A549 (cell line): ENCODE results near the gene KRT76.

Experiments
- CHD4 ChIP-seq: fragments of 200-600 bp; sonication (generic); IDR thresholded peaks from 2 replicates; pipeline ENCODE4 v1.6.1; 2016; ENCODE audit warnings: antibody characterized with exemption, mild to moderate bottlenecking, borderline replicate concordance
- EP300 ChIP-seq, 2 experiments: fragments of >200 bp; sonication (Bioruptor Twin); formaldehyde crosslinking; IDR thresholded peaks; 2 replicates in 1 of 2; 3 replicates in 1 of 2; pipeline ENCODE4 v1.6.1; 2016 to 2017
- HDAC2 ChIP-seq: fragments of 200-600 bp; sonication (generic); IDR thresholded peaks from 2 replicates; pipeline ENCODE4 v1.6.1; 2016
- JUN ChIP-seq, 2 experiments: fragments of >200 bp; sonication (Bioruptor Twin); formaldehyde crosslinking; IDR thresholded peaks; 2 replicates in 1 of 2; 3 replicates in 1 of 2; pipeline ENCODE4 v1.6.1; 2016 to 2017
- MAZ ChIP-seq: fragments of 150-350 bp; IDR thresholded peaks from 2 replicates; pipeline ENCODE4 v1.6.1; 2014; ENCODE audit warnings: antibody characterized with exemption, low read depth, low read length, borderline replicate concordance
- TF ChIP-seq, protein P1 (sequence below): fragments of >200 bp; sonication (Bioruptor Twin); formaldehyde crosslinking; IDR thresholded peaks from 3 replicates; pipeline ENCODE4 v1.5.1; 2016
- TF ChIP-seq, protein P2 (sequence below): fragments of 200-600 bp; sonication (generic); IDR thresholded peaks from 2 replicates; pipeline ENCODE4 v1.6.1; 2016; ENCODE audit warnings: antibody characterized with exemption, mild to moderate bottlenecking, moderate library complexity

DNA sequence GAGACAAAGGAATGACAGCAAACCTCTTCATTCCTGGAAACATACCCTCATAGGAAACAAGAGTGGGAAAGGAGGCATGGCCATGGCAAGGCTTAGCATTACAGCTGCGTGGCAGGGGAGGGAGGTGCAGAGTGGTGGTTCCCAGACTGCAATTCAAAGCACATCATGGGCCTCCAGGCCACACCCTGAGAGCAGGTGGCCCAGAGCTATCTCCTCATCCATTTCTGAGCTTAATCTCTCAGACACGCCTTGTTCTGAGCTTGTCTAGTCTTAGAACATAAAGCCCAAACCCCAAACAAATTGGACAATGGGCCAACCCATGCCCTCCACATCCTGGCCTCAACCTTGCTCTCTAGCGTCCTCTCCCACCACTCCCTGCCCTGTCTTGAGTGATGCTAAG, 24.6 kb upstream of the KRT76 start:
- TF ChIP-seq, protein P1, sequence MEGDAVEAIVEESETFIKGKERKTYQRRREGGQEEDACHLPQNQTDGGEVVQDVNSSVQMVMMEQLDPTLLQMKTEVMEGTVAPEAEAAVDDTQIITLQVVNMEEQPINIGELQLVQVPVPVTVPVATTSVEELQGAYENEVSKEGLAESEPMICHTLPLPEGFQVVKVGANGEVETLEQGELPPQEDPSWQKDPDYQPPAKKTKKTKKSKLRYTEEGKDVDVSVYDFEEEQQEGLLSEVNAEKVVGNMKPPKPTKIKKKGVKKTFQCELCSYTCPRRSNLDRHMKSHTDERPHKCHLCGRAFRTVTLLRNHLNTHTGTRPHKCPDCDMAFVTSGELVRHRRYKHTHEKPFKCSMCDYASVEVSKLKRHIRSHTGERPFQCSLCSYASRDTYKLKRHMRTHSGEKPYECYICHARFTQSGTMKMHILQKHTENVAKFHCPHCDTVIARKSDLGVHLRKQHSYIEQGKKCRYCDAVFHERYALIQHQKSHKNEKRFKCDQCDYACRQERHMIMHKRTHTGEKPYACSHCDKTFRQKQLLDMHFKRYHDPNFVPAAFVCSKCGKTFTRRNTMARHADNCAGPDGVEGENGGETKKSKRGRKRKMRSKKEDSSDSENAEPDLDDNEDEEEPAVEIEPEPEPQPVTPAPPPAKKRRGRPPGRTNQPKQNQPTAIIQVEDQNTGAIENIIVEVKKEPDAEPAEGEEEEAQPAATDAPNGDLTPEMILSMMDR = no peak
- TF ChIP-seq CHD4 (no peak), HDAC2 (no peak), JUN (IDR thresholded peaks at IDR 0.05) (no peak), MAZ (no peak), EP300 (IDR thresholded peaks at IDR 0.05) (no peak)
- TF ChIP-seq, protein P2, sequence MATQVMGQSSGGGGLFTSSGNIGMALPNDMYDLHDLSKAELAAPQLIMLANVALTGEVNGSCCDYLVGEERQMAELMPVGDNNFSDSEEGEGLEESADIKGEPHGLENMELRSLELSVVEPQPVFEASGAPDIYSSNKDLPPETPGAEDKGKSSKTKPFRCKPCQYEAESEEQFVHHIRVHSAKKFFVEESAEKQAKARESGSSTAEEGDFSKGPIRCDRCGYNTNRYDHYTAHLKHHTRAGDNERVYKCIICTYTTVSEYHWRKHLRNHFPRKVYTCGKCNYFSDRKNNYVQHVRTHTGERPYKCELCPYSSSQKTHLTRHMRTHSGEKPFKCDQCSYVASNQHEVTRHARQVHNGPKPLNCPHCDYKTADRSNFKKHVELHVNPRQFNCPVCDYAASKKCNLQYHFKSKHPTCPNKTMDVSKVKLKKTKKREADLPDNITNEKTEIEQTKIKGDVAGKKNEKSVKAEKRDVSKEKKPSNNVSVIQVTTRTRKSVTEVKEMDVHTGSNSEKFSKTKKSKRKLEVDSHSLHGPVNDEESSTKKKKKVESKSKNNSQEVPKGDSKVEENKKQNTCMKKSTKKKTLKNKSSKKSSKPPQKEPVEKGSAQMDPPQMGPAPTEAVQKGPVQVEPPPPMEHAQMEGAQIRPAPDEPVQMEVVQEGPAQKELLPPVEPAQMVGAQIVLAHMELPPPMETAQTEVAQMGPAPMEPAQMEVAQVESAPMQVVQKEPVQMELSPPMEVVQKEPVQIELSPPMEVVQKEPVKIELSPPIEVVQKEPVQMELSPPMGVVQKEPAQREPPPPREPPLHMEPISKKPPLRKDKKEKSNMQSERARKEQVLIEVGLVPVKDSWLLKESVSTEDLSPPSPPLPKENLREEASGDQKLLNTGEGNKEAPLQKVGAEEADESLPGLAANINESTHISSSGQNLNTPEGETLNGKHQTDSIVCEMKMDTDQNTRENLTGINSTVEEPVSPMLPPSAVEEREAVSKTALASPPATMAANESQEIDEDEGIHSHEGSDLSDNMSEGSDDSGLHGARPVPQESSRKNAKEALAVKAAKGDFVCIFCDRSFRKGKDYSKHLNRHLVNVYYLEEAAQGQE = no peak
